WERI-Rb-1 (cell line): ENCODE data around the gene DNAH8.

Experiments used
- DNase-seq: peaks from one replicate; pipeline ENCODE4 v3.0.0-alpha.2; 2020
- H3K27ac ChIP-seq: fragments of 250-450 bp; sonication (Bioruptor Pico); 2 replicates; pipeline ENCODE4 v1.5.1; 2020; ENCODE audit warnings: mild to moderate bottlenecking, moderate library complexity
- H3K27me3 ChIP-seq: fragments of 250-450 bp; sonication (Bioruptor Pico); 2 replicates; pipeline ENCODE4 v1.5.1; 2021; ENCODE audit warnings: mild to moderate bottlenecking, low read depth, moderate library complexity; ENCODE audit not compliant: insufficient read depth, severe bottlenecking
- H3K36me3 ChIP-seq: fragments of 250-450 bp; sonication (Bioruptor Pico); 2 replicates; pipeline ENCODE4 v1.5.1; 2020; ENCODE audit warnings: mild to moderate bottlenecking, moderate library complexity
- H3K4me3 ChIP-seq: 2 replicates; pipeline ENCODE4 v1.5.1; 2011; ENCODE audit warnings: low read depth, mild to moderate bottlenecking, control low read depth, low read length
- H3K9me3 ChIP-seq: fragments of 250-450 bp; sonication (Bioruptor Pico); 2 replicates; pipeline ENCODE4 v1.5.1; 2021; ENCODE audit warnings: mild to moderate bottlenecking, moderate library complexity; ENCODE audit not compliant: severe bottlenecking
- CTCF ChIP-seq: IDR thresholded peaks from 2 replicates; pipeline ENCODE4 v1.5.1; 2011; ENCODE audit warnings: low read depth, mild to moderate bottlenecking, control low read depth, inconsistent platforms, low read length

The DNAH8 gene

GRCh38 chr6:38796850-38797249, 81.7 kb downstream of the DNAH8 start:
- DNase-seq = peak; percentile 46
- H3K9me3 ChIP-seq = no peaks in the 10 kb centered on the region
- no peak overlapping the region for H3K4me3 ChIP-seq
- H3K27ac ChIP-seq = no peak overlapping the region
- no peak for TF ChIP-seq CTCF
- no peaks in the 10 kb centered on the region for H3K36me3 ChIP-seq
- H3K27me3 ChIP-seq = no peaks in the 10 kb centered on the region

- Histone ChIP-seq H3K27ac (no peak overlapping the region), H3K27me3 (no peaks in the 10 kb centered on the region), H3K36me3 (no peaks in the 10 kb centered on the region), H3K9me3 (no peaks in the 10 kb centered on the region), H3K4me3 (no peak overlapping the region)
- no peak for TF ChIP-seq CTCF
- no peak for DNase-seq
These were observed 82.3 kb downstream of the DNAH8 start for GRCh38 chr6:38797391-38797790.

GRCh38 chr6:38799529-38800184, 84.5 kb downstream of the DNAH8 start:
- no peak for TF ChIP-seq CTCF
- Histone ChIP-seq H3K4me3 (no peak overlapping the region), H3K27ac (no peak overlapping the region), H3K27me3 (no peaks in the 10 kb centered on the region), H3K9me3 (no peaks in the 10 kb centered on the region), H3K36me3 (no peaks in the 10 kb centered on the region)
- DNase-seq = no peak

DNA sequence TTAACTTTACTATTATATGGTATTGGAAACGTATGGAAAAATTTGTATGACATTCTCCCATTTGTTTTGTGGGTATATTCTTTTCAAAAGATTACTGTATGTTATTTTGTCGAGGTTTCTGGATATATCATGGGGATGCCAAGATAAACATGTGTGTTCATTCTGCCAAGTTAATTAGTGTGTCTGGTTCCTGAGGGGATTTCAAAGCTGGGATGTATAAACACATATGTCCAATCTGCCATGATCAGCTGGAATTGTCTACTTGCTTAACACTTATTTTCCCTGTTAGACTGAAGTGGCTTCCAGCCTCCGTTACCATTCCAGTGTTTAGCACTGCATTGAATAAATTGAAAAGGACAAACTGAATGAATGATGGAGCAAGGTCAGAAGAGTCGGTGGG, 86.2 kb downstream of the DNAH8 start:
- Histone ChIP-seq H3K4me3 (no peak overlapping the region), H3K27ac (no peak overlapping the region), H3K9me3 (no peaks in the 10 kb centered on the region), H3K36me3 (no peaks in the 10 kb centered on the region), H3K27me3 (no peaks in the 10 kb centered on the region)
- DNase-seq = no peak
- no peak for TF ChIP-seq CTCF

DNA sequence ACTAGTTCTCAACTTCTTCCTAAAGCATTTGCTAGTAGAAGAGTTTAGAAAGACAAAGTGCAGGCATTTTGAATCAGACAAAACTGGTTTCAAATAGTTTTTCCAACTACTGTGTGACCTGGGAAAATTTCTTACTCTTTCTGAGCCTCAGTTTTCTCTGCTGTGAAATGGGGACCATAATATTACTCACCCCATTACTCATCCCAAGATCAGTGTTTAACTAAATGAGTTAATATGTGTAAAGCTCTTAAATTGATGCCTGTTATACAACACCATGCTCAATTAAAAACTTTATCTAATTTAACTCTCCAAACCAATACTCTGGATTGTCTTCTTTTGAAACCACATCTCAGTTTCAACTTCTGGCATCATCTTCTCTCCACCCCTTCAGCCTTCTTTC, 87.4 kb downstream of the DNAH8 start:
- no peak for TF ChIP-seq CTCF
- H3K36me3 ChIP-seq = no peaks in the 10 kb centered on the region
- H3K4me3 ChIP-seq = no peak overlapping the region
- no peaks in the 10 kb centered on the region for H3K27me3 ChIP-seq
- H3K27ac ChIP-seq = no peak overlapping the region
- no peak for DNase-seq
- no peaks in the 10 kb centered on the region for H3K9me3 ChIP-seq

DNA sequence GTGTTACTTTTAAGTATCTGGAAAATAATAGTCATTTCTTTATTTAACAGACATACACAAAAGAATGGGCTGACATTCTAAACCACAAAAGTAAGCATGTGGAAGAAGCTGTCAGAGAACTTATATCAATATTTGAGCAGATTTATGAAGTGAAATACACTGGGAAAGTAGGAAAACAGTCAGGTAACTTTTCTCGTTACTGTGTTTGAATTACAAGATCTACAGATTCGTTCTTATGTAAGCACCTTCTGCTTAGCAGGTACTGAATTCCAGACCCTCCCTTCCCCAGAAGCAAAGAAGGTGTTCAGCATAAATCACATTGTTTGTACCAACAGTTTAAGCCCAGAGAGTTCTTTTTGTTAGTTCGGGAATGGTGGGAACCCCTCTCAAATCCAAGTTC, 88.0 kb downstream of the DNAH8 start:
- H3K4me3 ChIP-seq = no peak overlapping the region
- no peak for DNase-seq
- TF ChIP-seq CTCF = no peak
- H3K27ac ChIP-seq = no peak overlapping the region
- no peaks in the 10 kb centered on the region for H3K27me3 ChIP-seq
- H3K36me3 ChIP-seq = no peaks in the 10 kb centered on the region
- H3K9me3 ChIP-seq = no peaks in the 10 kb centered on the region
